ENCODE results near the gene CDH19. TPM values are rescaled to one million over a fixed set of nuclear protein-coding genes. Genes with fewer than 3 reads are reported as not detected.

The CDH19 gene
- total and polyA plus RNA-seq, 2 of the 4 experiments (the other 2 are of a cell fraction): not detected

DNA sequence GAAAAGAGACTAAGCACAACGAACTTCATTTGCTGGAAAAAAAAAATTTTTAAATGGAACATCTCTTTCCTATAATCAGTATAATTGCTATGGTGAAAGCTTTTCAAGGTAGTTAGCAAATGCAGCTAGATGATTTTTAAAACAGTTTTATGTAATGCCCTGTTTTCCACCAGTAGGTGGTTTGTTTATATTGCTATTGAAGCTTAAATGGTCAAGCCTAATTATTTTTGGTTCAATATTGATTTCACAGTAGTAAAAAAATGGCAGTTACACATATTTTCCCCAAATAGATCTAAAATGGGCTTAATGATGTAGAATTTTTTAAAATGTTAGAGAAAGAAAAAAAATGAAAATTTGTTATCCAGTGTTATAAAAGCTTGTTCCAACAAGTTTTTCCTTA lies 70.2 kb downstream of the CDH19 start:
- no peak overlapping the region for H3K23ac ChIP-seq (ENCODE audit: low read depth, low read length)
- H3K27ac ChIP-seq (ENCODE audit: insufficient read depth, low read length): no peak overlapping the region
- H3K79me1 ChIP-seq (ENCODE audit: low read depth in 1 of 2, low read length in 2 of 2): no peaks in the 10 kb centered on the region
- H3K9me1 ChIP-seq (ENCODE audit: insufficient read depth, low read length): no peaks in the 10 kb centered on the region
- no peak overlapping the region for H3K4me3 ChIP-seq (ENCODE audit: insufficient read depth, low read depth, low read length)
- ATAC-seq (ENCODE audit: low read depth): no peak
- H4K5ac ChIP-seq (ENCODE audit: low read depth, low read length): no peak overlapping the region
- no peak overlapping the region for H2AK5ac ChIP-seq (ENCODE audit: low read depth, low read length)
- dilution Hi-C loops (cut with HindIII; ENCODE audit: low sequenced_read_pairs, unreplicated experiment) (no loop called here), in situ Hi-C loops (cut with MboI; ENCODE audit: low sequenced_read_pairs) (no loop called here), intact Hi-C loops (cut with micrococcal nuclease) (no loop called here)
- no peak for TF ChIP-seq MXI1 (IDR thresholded peaks at IDR 0.05; ENCODE audit: borderline replicate concordance, low read depth, low read length)
- TF ChIP-seq MAZ (IDR thresholded peaks at IDR 0.05; ENCODE audit: borderline replicate concordance, low read depth, low read length): no peak
- no peak for TF ChIP-seq NFE2L2 (IDR thresholded peaks at IDR 0.05; ENCODE audit: low read depth, low read length)
- TF ChIP-seq, protein P1, sequence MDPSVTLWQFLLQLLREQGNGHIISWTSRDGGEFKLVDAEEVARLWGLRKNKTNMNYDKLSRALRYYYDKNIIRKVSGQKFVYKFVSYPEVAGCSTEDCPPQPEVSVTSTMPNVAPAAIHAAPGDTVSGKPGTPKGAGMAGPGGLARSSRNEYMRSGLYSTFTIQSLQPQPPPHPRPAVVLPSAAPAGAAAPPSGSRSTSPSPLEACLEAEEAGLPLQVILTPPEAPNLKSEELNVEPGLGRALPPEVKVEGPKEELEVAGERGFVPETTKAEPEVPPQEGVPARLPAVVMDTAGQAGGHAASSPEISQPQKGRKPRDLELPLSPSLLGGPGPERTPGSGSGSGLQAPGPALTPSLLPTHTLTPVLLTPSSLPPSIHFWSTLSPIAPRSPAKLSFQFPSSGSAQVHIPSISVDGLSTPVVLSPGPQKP (IDR thresholded peaks at IDR 0.05; ENCODE audit: borderline replicate concordance, low read depth, low read length): no peak
- no peak for TF ChIP-seq FOS (IDR thresholded peaks at IDR 0.05; ENCODE audit: low read depth, low read length)
- no peak for TF ChIP-seq SMC3 (IDR thresholded peaks at IDR 0.05; ENCODE audit: low read depth, low read length)
- TF ChIP-seq BHLHE40 (IDR thresholded peaks at IDR 0.05; ENCODE audit: low read depth, low read length): no peak
- TF ChIP-seq RFX5 (IDR thresholded peaks at IDR 0.05; ENCODE audit: low read depth, low read length): no peak
- TF ChIP-seq, protein P2, sequence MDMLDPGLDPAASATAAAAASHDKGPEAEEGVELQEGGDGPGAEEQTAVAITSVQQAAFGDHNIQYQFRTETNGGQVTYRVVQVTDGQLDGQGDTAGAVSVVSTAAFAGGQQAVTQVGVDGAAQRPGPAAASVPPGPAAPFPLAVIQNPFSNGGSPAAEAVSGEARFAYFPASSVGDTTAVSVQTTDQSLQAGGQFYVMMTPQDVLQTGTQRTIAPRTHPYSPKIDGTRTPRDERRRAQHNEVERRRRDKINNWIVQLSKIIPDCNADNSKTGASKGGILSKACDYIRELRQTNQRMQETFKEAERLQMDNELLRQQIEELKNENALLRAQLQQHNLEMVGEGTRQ (IDR thresholded peaks at IDR 0.05; ENCODE audit: low read depth, low read length): no peak
- no peak for TF ChIP-seq MAFK (IDR thresholded peaks at IDR 0.05; ENCODE audit: low read depth, low read length)
- TF ChIP-seq CHD1 (IDR thresholded peaks at IDR 0.05; ENCODE audit: low read depth, low read length): no peak
- no peak for TF ChIP-seq CEBPB (IDR thresholded peaks at IDR 0.05; ENCODE audit: low read depth, low read length)
- TF ChIP-seq RCOR1 (IDR thresholded peaks at IDR 0.05; ENCODE audit: insufficient replicate concordance, low read length): no peak
- TF ChIP-seq, protein P3, sequence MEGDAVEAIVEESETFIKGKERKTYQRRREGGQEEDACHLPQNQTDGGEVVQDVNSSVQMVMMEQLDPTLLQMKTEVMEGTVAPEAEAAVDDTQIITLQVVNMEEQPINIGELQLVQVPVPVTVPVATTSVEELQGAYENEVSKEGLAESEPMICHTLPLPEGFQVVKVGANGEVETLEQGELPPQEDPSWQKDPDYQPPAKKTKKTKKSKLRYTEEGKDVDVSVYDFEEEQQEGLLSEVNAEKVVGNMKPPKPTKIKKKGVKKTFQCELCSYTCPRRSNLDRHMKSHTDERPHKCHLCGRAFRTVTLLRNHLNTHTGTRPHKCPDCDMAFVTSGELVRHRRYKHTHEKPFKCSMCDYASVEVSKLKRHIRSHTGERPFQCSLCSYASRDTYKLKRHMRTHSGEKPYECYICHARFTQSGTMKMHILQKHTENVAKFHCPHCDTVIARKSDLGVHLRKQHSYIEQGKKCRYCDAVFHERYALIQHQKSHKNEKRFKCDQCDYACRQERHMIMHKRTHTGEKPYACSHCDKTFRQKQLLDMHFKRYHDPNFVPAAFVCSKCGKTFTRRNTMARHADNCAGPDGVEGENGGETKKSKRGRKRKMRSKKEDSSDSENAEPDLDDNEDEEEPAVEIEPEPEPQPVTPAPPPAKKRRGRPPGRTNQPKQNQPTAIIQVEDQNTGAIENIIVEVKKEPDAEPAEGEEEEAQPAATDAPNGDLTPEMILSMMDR (conservative IDR thresholded peaks at IDR 0.05; ENCODE audit: low read depth, low read length): no peak
- TF ChIP-seq POLR2A (IDR thresholded peaks at IDR 0.05; ENCODE audit: low read depth, low read length): no peak
- TF ChIP-seq RAD21 (IDR thresholded peaks at IDR 0.05; ENCODE audit: low read length): no peak
- no peak overlapping the region for H4K8ac ChIP-seq (ENCODE audit: low read depth in 2 of 2, low read length in 2 of 2)
- no peak overlapping the region for H2BK5ac ChIP-seq (ENCODE audit: low read depth, low read length, poor library complexity, severe bottlenecking)
- H4K91ac ChIP-seq (ENCODE audit: insufficient read depth, low read depth, low read length): no peak overlapping the region
- no CpG with 5 or more reads among the region's 1 CpG for WGBS, 2 experiments (ENCODE audit: extremely low coverage in 2 of 2, insufficient read length in 1 of 2)
- peaks cover 5% of the 10 kb centered on the region for H3K9me3 ChIP-seq (ENCODE audit: control insufficient read depth, insufficient read depth, low read length)
- H3K56ac ChIP-seq (ENCODE audit: extremely low read depth, insufficient read depth, low read length): no peak overlapping the region
- no peak for DNase-seq
- CTCF ChIA-PET: no interaction called here
- no peak overlapping the region for H3K4ac ChIP-seq (ENCODE audit: low read depth, low read length)
- H3K4me1 ChIP-seq (ENCODE audit: control insufficient read depth, insufficient read depth, low read length): no peaks in the 10 kb centered on the region
- no peak overlapping the region for H2AK9ac ChIP-seq (replicated peaks; ENCODE audit: low read depth, low read length, poor library complexity)
- H4K20me1 ChIP-seq (ENCODE audit: insufficient read depth, low read length): no peaks in the 10 kb centered on the region
- H3K27me3 ChIP-seq (ENCODE audit: control insufficient read depth, insufficient read depth, low read length): no peaks in the 10 kb centered on the region
- H3K9ac ChIP-seq (ENCODE audit: low read depth, low read length): no peak overlapping the region
- no peak overlapping the region for H3K14ac ChIP-seq (replicated peaks; ENCODE audit: low read depth, low read length)
- no peak overlapping the region for H3K18ac ChIP-seq (ENCODE audit: low read depth, low read length)
- H2AFZ ChIP-seq (replicated peaks; ENCODE audit: low read length, poor library complexity): no peak overlapping the region
- H3K4me2 ChIP-seq (ENCODE audit: low read depth, low read length): no peak overlapping the region
- POLR2A ChIA-PET (ENCODE audit: unreplicated experiment): no interaction called here
- no TSS peak for BruUV-seq (replicated peaks)
- H3K36me3 ChIP-seq (ENCODE audit: control insufficient read depth, insufficient read depth, low read length): no peaks in the 10 kb centered on the region
- no peak overlapping the region for H2BK120ac ChIP-seq (ENCODE audit: low read depth, low read length)
- no peak overlapping the region for H2BK15ac ChIP-seq (ENCODE audit: low read depth, low read length)
- H2BK20ac ChIP-seq (ENCODE audit: low read depth, low read length): no peak overlapping the region

Data from IMR-90 (cell line).